NCI-H1436 (cell line): Measurements from ENCODE around the gene EBF3.

ENCODE experiments used
- DNase-seq: peaks from one replicate; lab custom pipeline; 2025; lab: John Stamatoyannopoulos, UW

Gene EBF3

DNA sequence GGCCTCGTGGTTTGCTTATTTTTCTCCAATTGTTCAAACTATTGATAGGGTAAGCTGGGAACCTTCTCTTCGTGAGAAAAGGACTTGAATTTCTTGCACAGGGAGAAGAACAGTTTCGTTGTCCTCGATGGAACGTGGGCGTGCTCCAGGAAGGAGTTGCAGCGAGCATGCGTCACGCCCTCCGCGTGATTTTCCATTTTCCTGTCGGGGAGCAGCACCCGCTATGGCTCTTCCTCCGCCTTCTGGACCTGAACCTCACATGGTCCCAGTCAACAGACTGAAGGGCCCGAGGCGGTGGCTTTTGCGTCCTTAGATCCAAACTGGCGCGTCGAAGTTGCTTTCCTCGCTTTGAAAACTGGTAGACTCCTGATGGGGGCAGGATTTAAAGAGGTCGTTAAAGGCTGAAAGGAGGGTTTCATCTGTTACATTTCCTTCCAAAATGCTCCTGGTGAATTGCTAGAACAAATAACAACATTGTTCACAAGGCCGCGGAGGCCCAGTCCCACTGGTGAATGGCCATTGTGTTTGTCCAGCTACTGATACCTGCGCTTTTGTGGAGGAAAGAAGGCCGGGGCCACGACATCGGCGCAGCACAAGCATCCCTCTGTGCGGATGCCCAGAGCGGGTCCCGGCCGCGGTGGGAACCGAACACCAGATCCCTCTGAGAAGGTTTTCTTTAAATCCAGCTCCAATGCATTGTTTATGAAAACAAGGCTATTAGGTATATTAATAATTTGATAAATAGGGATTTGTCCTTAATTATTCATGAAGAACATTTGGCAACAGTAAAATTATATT is 75.9 kb downstream of the EBF3 start:
- DNase-seq = no peak

GRCh38 chr10:129887381-129887905 is 76.6 kb downstream of the EBF3 start:
- DNase-seq = no peak

DNA sequence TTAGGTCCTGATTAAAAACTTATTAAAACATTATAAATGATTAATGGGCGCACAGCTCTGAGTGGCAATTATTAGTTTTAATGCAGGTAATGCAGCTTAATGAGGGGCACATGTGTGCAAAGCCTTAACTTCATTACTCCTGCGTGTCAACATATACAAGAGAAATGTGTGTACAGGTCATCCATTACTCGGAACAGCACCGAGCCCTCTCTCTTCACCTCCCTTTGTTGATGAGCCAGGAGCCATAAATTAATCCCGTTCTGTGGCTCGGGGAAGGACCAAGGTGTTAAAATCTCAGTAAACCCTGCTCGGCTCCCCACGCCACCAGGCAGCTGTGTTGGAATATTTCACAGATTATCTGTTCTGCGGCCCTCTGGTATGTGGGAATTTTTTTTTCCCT is 77.8 kb downstream of the EBF3 start:
- no peak for DNase-seq

DNA sequence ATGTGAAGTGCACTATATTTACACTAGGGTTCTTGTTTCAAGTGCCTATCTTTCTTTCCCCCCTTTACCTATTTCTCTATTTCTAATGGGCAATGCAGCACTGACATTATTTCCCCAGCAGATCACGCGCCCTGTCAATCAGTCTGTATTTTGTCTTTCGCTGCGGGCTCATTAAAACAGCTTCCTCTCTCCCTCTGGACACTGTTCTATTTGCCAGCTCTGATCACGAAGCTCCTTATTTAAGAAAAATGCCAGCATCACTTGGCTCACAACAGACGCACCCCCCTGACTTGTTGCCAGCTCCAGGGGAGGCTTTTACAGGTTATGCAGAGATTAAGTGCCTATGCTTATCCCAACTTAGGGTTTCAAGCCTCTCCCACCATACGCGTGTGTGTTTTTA is 78.5 kb downstream of the EBF3 start:
- no peak for DNase-seq

GRCh38 chr10:129884398-129885078 is 79.5 kb downstream of the EBF3 start:
- DNase-seq = no peak

DNA sequence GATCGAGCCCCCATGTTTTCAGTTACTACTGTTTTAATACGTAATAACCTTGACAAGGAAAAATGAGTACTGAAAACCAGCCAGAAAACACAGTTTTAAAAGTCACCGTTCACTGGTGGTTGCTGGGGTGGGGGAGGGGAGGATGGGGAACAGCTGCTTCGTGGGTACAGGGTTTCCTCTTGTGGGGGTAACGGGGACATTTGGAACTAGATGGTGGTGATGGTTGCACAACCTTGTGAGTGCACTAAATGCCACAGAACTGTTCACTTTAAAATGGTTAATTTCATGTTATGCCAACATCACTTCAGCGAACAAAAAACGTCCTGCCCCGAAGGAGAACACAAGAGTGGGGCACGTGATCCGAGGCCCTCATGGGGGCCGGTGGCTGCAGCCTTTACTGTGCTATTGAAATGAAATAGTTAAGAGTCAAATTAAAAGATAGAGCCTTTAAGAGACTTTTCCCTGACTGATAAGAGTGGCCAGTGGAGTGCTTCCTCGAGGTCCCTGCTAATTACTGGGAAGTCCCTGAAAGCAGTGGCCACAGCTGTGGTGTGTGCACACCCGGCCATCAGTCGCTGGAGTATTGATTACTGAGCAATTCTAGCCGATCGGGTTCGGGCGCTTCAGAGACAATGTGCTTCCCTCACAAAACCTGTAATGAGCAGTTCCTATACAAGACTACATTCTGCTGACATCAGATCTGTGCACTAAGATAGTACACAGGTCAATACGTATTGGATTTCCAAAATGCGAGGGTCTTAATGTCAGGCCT is 80.3 kb downstream of the EBF3 start:
- DNase-seq = peak; percentile 29

DNA sequence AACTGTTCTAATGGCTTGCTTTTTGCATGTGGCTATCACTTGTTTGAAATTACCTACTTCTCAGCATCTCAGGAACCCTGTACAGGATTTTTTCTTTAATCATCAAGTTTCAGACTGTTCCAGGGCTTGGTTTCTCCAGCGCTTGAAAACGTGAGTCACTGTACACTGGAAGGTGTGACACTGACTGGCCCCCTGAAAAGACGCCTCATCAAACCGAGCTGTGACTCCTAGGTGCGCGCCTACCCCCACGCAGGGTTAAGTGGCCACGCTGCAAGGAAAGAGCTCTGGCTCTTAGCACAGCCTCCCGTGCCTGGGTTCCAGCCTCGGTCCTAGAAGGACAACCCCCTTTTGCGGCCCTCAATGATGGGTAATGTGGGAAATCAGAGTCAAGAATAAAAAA is 81.0 kb downstream of the EBF3 start:
- DNase-seq = no peak

GRCh38 chr10:129882291-129883010 is 81.6 kb downstream of the EBF3 start:
- peak; percentile 28 for DNase-seq

DNA sequence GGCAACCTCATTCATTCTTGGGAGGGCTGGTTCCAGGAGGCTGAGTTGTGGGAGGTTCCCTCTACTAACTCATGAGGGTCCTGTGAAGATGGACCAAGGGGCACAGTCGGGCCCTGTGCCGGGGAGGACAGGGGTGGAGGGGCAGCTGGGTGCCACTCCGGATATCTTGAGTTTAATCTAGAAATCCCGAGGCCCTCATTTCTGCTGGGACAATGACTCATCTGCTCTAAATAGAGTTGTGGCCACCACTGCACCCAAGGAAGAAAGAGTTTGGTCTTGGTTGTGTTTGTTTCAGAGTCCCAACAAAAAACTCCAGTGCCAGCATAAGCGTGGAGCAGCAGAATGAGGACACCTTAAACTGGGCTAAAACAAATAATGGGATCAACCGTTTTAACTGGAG is 82.4 kb downstream of the EBF3 start:
- no peak for DNase-seq

GRCh38 chr10:129880191-129880870 is 83.7 kb downstream of the EBF3 start:
- DNase-seq = no peak

DNA sequence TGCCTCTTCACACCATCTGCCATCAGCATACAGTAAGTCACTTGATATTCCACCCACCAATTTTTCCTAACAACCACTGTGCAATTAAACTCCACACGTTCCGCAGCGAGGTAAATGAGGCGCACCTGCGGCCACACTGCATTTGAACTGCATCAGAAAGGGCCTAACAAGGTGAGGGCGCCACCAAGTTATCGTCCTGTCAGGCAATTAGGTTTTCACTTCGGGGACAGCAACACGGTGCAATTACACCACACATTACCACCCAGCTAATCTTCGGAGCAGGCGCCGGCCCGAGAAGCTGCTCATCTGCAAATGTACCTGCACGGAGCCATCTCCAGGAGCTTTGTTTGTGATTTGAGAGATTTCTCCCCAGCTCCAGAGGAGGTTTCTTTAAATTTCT is 84.4 kb downstream of the EBF3 start:
- peak; percentile 82 for DNase-seq

DNA sequence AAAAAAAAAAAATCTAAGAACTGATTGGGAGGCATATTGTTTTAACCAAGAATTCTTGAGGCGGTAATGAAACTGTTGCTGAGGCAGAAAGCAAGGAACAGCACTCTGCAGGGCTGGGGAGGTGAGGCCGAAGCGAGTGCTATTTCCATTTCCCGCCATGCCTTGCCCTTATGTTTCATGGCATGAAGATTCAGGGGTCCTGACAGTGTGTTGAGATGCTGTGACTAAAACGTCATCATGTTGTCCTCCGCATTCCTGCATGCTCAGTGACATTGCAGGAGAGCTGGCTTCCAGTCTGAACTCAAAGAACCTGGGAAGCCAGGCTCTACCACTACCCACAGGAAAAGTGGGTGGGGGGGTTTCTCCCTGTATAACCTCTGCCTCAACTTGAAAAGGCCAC is 85.2 kb downstream of the EBF3 start:
- no peak for DNase-seq

GRCh38 chr10:129877773-129878371 is 86.2 kb downstream of the EBF3 start:
- DNase-seq = peak; percentile 54

DNA sequence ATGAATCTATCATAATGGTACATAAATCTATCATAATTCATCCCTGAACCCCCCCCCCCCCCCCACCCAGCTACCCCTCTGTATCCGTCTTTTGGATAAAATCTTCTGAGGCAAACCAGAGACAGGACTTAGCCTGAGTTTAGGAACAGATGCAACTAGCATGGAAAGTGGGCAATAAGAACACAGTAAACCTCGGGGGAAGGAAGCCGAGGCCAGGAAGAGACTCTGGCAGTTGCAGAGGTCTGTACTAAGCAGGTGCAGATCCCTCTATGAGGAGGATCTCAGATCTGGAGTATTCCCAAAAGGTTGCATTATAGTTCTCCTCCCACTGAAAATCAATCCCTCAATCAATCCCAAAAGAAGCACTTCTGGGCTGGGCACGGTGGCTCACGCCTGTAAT is 87.2 kb downstream of the EBF3 start:
- DNase-seq = no peak

GRCh38 chr10:129875993-129876726 is 87.9 kb downstream of the EBF3 start:
- DNase-seq = no peak

- no peak for DNase-seq
These were observed 90.7 kb downstream of the EBF3 start for GRCh38 chr10:129873351-129873750.

DNA sequence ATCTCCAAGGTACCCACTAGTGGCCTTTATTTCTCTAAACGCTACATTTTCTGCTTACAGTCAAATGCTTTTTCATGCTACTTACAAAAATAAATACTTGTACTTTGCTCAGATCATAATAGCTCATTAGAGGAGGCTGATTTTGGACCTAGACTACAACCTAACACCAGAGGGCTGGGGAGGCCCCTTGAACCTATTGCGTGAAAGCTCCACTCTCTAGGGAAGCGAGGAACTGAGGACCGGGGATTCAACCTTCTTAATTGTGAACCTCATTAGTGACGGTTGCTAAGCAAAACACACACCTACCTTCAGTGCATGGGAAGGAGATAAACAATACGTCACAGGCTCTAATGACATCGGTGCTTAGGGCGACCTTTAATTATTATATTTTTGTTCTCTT is 92.1 kb downstream of the EBF3 start:
- DNase-seq = peak; percentile 89

DNA sequence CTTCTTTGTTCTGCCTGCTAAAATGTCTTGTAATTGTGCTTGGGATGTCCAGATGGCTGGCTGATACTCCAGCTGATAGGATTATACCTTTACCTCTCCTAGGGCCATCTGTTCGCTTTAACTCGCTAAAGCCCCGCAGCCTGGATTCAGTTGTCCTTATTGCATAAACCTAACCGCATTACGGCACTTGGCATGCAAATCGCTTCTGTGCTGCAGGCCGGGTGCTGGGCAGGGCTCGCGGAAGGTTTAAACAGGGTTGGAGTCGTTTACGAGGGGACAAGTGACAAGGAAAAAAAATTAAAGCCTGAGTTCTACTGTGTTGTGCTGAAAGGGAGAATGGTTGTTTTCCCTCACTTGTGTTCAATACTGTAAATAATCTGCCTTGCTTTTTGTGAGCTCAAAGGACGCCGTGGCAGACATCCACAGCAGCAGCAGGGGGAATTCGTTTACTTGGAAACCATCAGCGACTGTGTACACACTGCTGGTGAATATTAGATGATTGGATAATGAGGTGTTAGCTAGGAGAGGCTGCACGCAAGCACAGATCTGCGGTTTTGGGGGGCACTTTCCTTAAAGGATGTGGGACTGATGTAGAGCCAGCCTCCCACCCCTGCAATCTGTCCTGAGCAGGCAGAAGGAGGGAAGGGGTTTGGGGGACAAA is 93.0 kb downstream of the EBF3 start:
- peak; percentile 88 for DNase-seq

DNA sequence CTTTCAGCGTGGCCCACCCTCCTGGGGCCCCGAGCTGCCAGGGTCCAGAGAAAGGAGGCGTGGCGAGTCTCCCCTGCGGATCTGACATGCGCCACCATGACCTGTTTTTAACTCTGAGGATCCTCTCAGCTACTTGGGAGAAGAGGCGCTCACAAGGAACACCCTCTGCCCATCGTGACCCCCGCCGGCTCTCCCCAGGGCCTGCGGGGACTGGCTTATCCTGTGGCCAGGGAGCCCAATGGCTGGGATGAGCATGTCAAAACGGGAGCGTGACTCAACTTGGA is 93.7 kb downstream of the EBF3 start:
- DNase-seq = no peak
